Central memory CD8-positive, alpha-beta T cell (primary cell): Measurements from ENCODE around the gene PEAK1.
"Not testable (repeated sequence)": the region's sequence is repeated elsewhere in the genome, so short reads cannot be mapped to it uniquely, and the experiment has no call there.

Experiments
- ATAC-seq: fragments of 150-1000 bp; cut with Tn5 transposase; replicated peaks from 2 replicates; pipeline ENCODE4 v1.10.0; 2022; ENCODE audit warnings: mild to moderate bottlenecking, moderate FRiP score, moderate number of reproducible peaks; ENCODE audit not compliant: poor library complexity, severe bottlenecking; ENCODE audit errors: extremely low read depth
- DNase-seq, 2 donors: peaks; one replicate each; pipeline ENCODE4 v3.0.0; 2021; ENCODE audit warnings: low spot score in 2 of 2
- H3K27ac Mint-ChIP-seq: one replicate; pipeline ENCODE4 v1.8.0; 2022; ENCODE audit warnings: low read depth, mild to moderate bottlenecking, moderate library complexity, mixed read lengths
- H3K27me3 Mint-ChIP-seq: one replicate; pipeline ENCODE4 v1.8.0; 2022; ENCODE audit warnings: mixed read lengths
- H3K36me3 Mint-ChIP-seq: one replicate; pipeline ENCODE4 v1.8.0; 2022; ENCODE audit warnings: mild to moderate bottlenecking, moderate library complexity, mixed read lengths; ENCODE audit not compliant: insufficient read depth
- H3K4me1 Mint-ChIP-seq: one replicate; pipeline ENCODE4 v1.8.0; 2022; ENCODE audit warnings: mixed read lengths
- H3K4me3 Mint-ChIP-seq: one replicate; pipeline ENCODE4 v1.8.0; 2022; ENCODE audit warnings: mild to moderate bottlenecking, moderate library complexity, mixed read lengths
- H3K9me3 Mint-ChIP-seq: one replicate; pipeline ENCODE4 v1.8.0; 2022; ENCODE audit warnings: mixed read lengths

PEAK1 gene

GRCh38 chr15:77409259-77410156, 10.4 kb downstream of the PEAK1 start:
- DNase-seq, result no peak
- H3K36me3 Mint-ChIP-seq, result no peaks in the 10 kb centered on the region
- ATAC-seq, result peak; percentile 97
- peaks cover 23% of the 10 kb centered on the region for H3K4me1 Mint-ChIP-seq
- H3K9me3 Mint-ChIP-seq, result no peaks in the 10 kb centered on the region
- no peaks in the 10 kb centered on the region for H3K27me3 Mint-ChIP-seq
- peak overlapping the region; percentile 11 for H3K4me3 Mint-ChIP-seq
- peak overlapping the region; percentile 42 for H3K27ac Mint-ChIP-seq

- H3K27ac Mint-ChIP-seq, result no peak overlapping the region
- ATAC-seq (no peak), DNase-seq (no peak)
- H3K9me3 Mint-ChIP-seq, result no peaks in the 10 kb centered on the region
- no peaks in the 10 kb centered on the region for H3K27me3 Mint-ChIP-seq
- no peaks in the 10 kb centered on the region for H3K36me3 Mint-ChIP-seq
- no peak overlapping the region for H3K4me3 Mint-ChIP-seq
- H3K4me1 Mint-ChIP-seq, result peaks cover 23% of the 10 kb centered on the region
Measured at GRCh38 chr15:77406846-77407245, 13.1 kb downstream of the PEAK1 start.

GRCh38 chr15:77406173-77406759, 13.6 kb downstream of the PEAK1 start:
- not testable (repeated sequence) for H3K4me3 Mint-ChIP-seq, ATAC-seq, H3K27me3 Mint-ChIP-seq, DNase-seq, H3K36me3 Mint-ChIP-seq, H3K27ac Mint-ChIP-seq, H3K9me3 Mint-ChIP-seq
- peaks cover 23% of the 10 kb centered on the region for H3K4me1 Mint-ChIP-seq

GRCh38 chr15:77402740-77403379, 17.0 kb downstream of the PEAK1 start:
- H3K9me3 Mint-ChIP-seq, result peaks cover 10% of the 10 kb centered on the region
- H3K4me1 Mint-ChIP-seq, result peaks cover 14% of the 10 kb centered on the region
- DNase-seq (no peak), ATAC-seq (no peak)
- no peak overlapping the region for H3K27ac Mint-ChIP-seq
- no peaks in the 10 kb centered on the region for H3K27me3 Mint-ChIP-seq
- no peaks in the 10 kb centered on the region for H3K36me3 Mint-ChIP-seq
- no peak overlapping the region for H3K4me3 Mint-ChIP-seq

- DNase-seq (no peak), ATAC-seq (no peak)
- no peak overlapping the region for H3K27ac Mint-ChIP-seq
- no peaks in the 10 kb centered on the region for H3K27me3 Mint-ChIP-seq
- peaks cover 6% of the 10 kb centered on the region for H3K4me1 Mint-ChIP-seq
- no peaks in the 10 kb centered on the region for H3K36me3 Mint-ChIP-seq
- H3K4me3 Mint-ChIP-seq, result no peak overlapping the region
- H3K9me3 Mint-ChIP-seq, result peaks cover 26% of the 10 kb centered on the region
Measured at GRCh38 chr15:77400258-77400657, 19.6 kb downstream of the PEAK1 start.

- H3K9me3 Mint-ChIP-seq, result peaks cover 31% of the 10 kb centered on the region
Measured at GRCh38 chr15:77398927-77399326, 21.0 kb downstream of the PEAK1 start.

GRCh38 chr15:77396692-77397091, 23.2 kb downstream of the PEAK1 start:
- Mint-ChIP-seq H3K4me3 (no peak overlapping the region), H3K36me3 (no peaks in the 10 kb centered on the region), H3K27me3 (no peaks in the 10 kb centered on the region), H3K9me3 (peaks cover 31% of the 10 kb centered on the region), H3K27ac (no peak overlapping the region), H3K4me1 (peaks cover 12% of the 10 kb centered on the region)
- ATAC-seq (no peak), DNase-seq (no peak)

More at GRCh38 chr15:77398927-77399326, 21.0 kb downstream of the PEAK1 start:
- Mint-ChIP-seq H3K27me3 (no peaks in the 10 kb centered on the region), H3K27ac (no peak overlapping the region), H3K36me3 (no peaks in the 10 kb centered on the region), H3K4me1 (peaks cover 6% of the 10 kb centered on the region), H3K4me3 (no peak overlapping the region)
- DNase-seq (no peak), ATAC-seq (no peak)

- Mint-ChIP-seq H3K27ac (no peak overlapping the region), H3K4me3 (no peak overlapping the region), H3K4me1 (peaks cover 12% of the 10 kb centered on the region), H3K9me3 (peaks cover 28% of the 10 kb centered on the region), H3K36me3 (no peaks in the 10 kb centered on the region), H3K27me3 (no peaks in the 10 kb centered on the region)
- ATAC-seq, result no peak
- no peak for DNase-seq
Measured at GRCh38 chr15:77395013-77395774, 24.7 kb downstream of the PEAK1 start.

- Mint-ChIP-seq H3K27ac (no peak overlapping the region), H3K4me3 (no peak overlapping the region), H3K36me3 (no peaks in the 10 kb centered on the region), H3K4me1 (peaks cover 12% of the 10 kb centered on the region), H3K9me3 (peaks cover 24% of the 10 kb centered on the region), H3K27me3 (no peaks in the 10 kb centered on the region)
- DNase-seq, result no peak
- no peak for ATAC-seq
Measured at GRCh38 chr15:77393471-77393840, 26.4 kb downstream of the PEAK1 start.

GRCh38 chr15:77392762-77393470, 27.0 kb downstream of the PEAK1 start:
- DNase-seq, result no peak
- H3K27ac Mint-ChIP-seq, result no peak overlapping the region
- peaks cover 12% of the 10 kb centered on the region for H3K4me1 Mint-ChIP-seq
- ATAC-seq, result no peak
- no peak overlapping the region for H3K4me3 Mint-ChIP-seq
- H3K9me3 Mint-ChIP-seq, result peaks cover 21% of the 10 kb centered on the region
- H3K27me3 Mint-ChIP-seq, result no peaks in the 10 kb centered on the region
- H3K36me3 Mint-ChIP-seq, result no peaks in the 10 kb centered on the region

GRCh38 chr15:77391372-77391951, 28.4 kb downstream of the PEAK1 start:
- Mint-ChIP-seq H3K4me3 (no peak overlapping the region), H3K27me3 (no peaks in the 10 kb centered on the region), H3K36me3 (no peaks in the 10 kb centered on the region), H3K27ac (no peak overlapping the region), H3K4me1 (peaks cover 5% of the 10 kb centered on the region), H3K9me3 (peaks cover 14% of the 10 kb centered on the region)
- ATAC-seq (no peak), DNase-seq (no peak)
